Measurements from ENCODE around the gene KCNA1. TPM values are rescaled to one million over a fixed set of nuclear protein-coding genes. Genes with fewer than 3 reads are reported as not detected.

KCNA1 gene
- total RNA-seq, 2 donors from 2014 or later = not detected

DNA sequence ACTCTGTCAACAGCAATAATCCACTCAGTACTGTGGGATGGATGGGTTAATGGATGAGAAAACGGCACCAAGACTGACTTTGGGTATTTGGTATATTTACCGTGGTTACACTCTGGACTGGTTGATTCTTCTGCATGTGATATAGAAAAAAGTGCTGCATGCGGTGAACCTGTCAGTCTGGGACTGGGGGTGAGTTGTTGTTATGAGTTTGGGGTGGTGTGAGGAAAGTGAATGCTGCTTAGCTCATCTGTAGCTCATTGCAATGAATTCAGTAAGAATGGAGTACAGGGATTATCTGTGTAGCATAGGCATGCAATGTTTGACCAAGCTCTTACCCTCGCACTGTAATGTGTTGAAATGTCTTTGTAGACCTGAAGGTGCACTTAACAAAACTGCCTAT is 6.0 kb downstream of the KCNA1 start:
- H3K4me3 ChIP-seq (ENCODE audit: low read length) = no peak overlapping the region
- Mint-ChIP-seq H3K4me3 (no peak overlapping the region), H3K27ac (no peak overlapping the region), H3K9me3 (peaks cover 14% of the 10 kb centered on the region), H3K36me3 (ENCODE audit: low read depth) (peaks cover 4% of the 10 kb centered on the region), H3K27me3 (ENCODE audit: insufficient read depth) (peaks cover 62% of the 10 kb centered on the region), H3K4me1 (peaks cover 1% of the 10 kb centered on the region)
- WGBS, 2 experiments (ENCODE audit: insufficient coverage in 1 of 2, insufficient read length in 1 of 2) = 96 to 100% methylated on average over 3 to 4 of the region's 4 CpGs
- no peak for DNase-seq
- no peaks in the 10 kb centered on the region for H3K36me3 ChIP-seq (ENCODE audit: control insufficient read depth, insufficient read depth, low read length)
- no peak overlapping the region for H3K9ac ChIP-seq (ENCODE audit: extremely low read depth, low read length, poor library complexity, severe bottlenecking)
- H3K27me3 ChIP-seq (ENCODE audit: control insufficient read depth, insufficient read depth, low read length, poor library complexity, severe bottlenecking) = peaks cover 97% of the 10 kb centered on the region
- no peaks in the 10 kb centered on the region for H3K4me1 ChIP-seq (ENCODE audit: control insufficient read depth, insufficient read depth, low read length)
- H3K9me3 ChIP-seq (ENCODE audit: control insufficient read depth, low read length) = peaks cover 9% of the 10 kb centered on the region
- no peak for TF ChIP-seq CTCF (conservative IDR thresholded peaks at IDR 0.05)
- H3K27ac ChIP-seq (ENCODE audit: low read depth, low read length) = no peak overlapping the region

GRCh38 chr12:4918950-4919660 is 9.4 kb downstream of the KCNA1 start:
- Mint-ChIP-seq H3K36me3 (ENCODE audit: low read depth) (no peaks in the 10 kb centered on the region), H3K4me3 (no peak overlapping the region), H3K27ac (no peak overlapping the region), H3K4me1 (no peaks in the 10 kb centered on the region), H3K9me3 (no peaks in the 10 kb centered on the region), H3K27me3 (ENCODE audit: insufficient read depth) (peaks cover 70% of the 10 kb centered on the region)
- Histone ChIP-seq H3K27me3 (ENCODE audit: control insufficient read depth, insufficient read depth, low read length, poor library complexity, severe bottlenecking) (peaks cover 89% of the 10 kb centered on the region), H3K9ac (ENCODE audit: extremely low read depth, low read length, poor library complexity, severe bottlenecking) (no peak overlapping the region), H3K4me3 (ENCODE audit: low read length) (no peak overlapping the region), H3K9me3 (ENCODE audit: control insufficient read depth, low read length) (no peaks in the 10 kb centered on the region), H3K27ac (ENCODE audit: low read depth, low read length) (no peak overlapping the region), H3K36me3 (ENCODE audit: control insufficient read depth, insufficient read depth, low read length) (no peaks in the 10 kb centered on the region), H3K4me1 (ENCODE audit: control insufficient read depth, insufficient read depth, low read length) (no peaks in the 10 kb centered on the region)
- 96 to 100% methylated on average over 1 to 6 of the region's 6 CpGs for WGBS, 2 experiments (ENCODE audit: insufficient coverage in 1 of 2, insufficient read length in 1 of 2)
- TF ChIP-seq CTCF (conservative IDR thresholded peaks at IDR 0.05) = no peak
- DNase-seq = no peak

DNA sequence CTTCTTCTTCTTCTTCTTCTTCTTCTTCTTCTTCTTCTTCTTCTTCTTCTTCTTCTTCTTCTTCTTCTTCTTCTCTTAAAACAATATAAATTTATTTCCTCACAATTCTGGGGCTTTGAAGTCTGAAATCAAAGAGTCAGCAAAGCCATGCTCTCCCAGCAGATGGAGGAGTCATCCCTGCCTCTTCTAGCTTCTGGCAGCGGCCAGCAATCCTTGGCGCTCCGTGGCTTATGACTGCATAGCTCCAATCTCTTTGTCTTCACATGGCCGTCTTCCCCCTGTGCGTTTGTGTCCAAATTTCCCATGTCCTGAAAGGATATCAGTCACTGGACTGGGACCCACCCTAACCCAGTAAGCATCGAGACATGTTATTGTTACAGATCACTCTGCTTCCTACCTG is 22.9 kb downstream of the KCNA1 start:
- WGBS, 2 experiments (ENCODE audit: insufficient coverage in 1 of 2, insufficient read length in 1 of 2) = 88 to 89% methylated on average over 6 of the region's 6 CpGs
- Mint-ChIP-seq H3K36me3 (ENCODE audit: low read depth) (no peaks in the 10 kb centered on the region), H3K4me1 (no peaks in the 10 kb centered on the region), H3K27me3 (ENCODE audit: insufficient read depth) (peaks cover 44% of the 10 kb centered on the region), H3K27ac (no peak overlapping the region), H3K9me3 (no peaks in the 10 kb centered on the region), H3K4me3 (no peak overlapping the region)
- Histone ChIP-seq H3K4me3 (ENCODE audit: low read length) (no peak overlapping the region), H3K4me1 (ENCODE audit: control insufficient read depth, insufficient read depth, low read length) (no peaks in the 10 kb centered on the region), H3K36me3 (ENCODE audit: control insufficient read depth, insufficient read depth, low read length) (no peaks in the 10 kb centered on the region), H3K9ac (ENCODE audit: extremely low read depth, low read length, poor library complexity, severe bottlenecking) (no peak overlapping the region), H3K27me3 (ENCODE audit: control insufficient read depth, insufficient read depth, low read length, poor library complexity, severe bottlenecking) (peaks cover 68% of the 10 kb centered on the region), H3K9me3 (ENCODE audit: control insufficient read depth, low read length) (no peaks in the 10 kb centered on the region), H3K27ac (ENCODE audit: low read depth, low read length) (no peak overlapping the region)
- DNase-seq = no peak
- no peak for TF ChIP-seq CTCF (conservative IDR thresholded peaks at IDR 0.05)

Measured in endodermal cell (in vitro differentiated cells).